Hypothalamus (tissue), 51 donors: ENCODE results near the gene MICAL2.

ENCODE experiments used
- DNase-seq, 51 donors: peaks; one replicate each; lab custom pipeline; 2025; lab: John Stamatoyannopoulos, UW

Gene MICAL2

DNA sequence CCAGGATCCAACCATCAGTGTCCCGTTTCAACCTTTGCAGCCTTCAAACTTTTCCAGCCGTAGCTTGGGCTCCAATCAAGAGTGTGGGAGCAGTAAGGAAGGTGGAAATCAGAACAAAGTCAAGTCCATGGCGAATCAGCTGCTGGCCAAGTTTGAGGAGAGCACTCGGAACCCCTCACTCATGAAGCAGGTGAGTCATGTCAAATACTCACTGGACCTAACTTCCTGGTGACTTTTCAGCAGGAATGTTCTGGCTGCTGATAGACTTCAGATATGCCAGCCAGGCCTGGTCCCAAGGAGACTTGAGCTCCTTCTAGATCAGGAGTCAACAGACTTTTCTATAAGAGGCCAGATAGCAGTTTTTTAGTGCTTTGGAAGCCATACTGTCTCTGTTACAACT, 129.0 kb downstream of the MICAL2 start:
- DNase-seq = no peak

DNA sequence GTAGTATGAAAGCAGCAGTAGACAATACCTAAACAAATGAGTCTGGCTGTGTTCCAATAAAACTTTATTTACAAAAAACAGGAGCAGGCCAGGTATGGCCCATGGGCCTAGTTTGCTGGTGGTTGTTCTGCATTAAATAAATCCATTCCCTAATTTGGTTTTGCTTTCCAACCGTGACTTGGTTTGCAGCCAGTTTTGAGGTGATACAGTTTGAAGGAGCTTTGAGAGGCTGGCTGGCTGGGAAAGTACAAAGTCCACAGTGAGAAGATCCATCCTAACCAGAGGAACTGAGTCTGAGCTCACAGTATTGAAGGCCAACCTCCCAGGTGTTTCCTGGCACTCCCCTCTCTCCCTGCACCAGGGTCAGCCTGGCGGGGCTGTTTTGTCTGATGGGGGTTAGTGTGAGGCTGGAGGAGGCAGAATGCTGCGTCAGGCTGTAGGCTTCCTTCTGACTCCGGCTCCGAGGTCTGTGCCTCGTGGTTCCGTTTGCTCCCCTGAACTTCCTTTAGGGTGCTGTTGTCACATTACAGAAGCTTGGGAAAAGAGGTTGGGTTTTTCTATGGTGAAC, 129.5 kb downstream of the MICAL2 start:
- DNase-seq = no peak

DNA sequence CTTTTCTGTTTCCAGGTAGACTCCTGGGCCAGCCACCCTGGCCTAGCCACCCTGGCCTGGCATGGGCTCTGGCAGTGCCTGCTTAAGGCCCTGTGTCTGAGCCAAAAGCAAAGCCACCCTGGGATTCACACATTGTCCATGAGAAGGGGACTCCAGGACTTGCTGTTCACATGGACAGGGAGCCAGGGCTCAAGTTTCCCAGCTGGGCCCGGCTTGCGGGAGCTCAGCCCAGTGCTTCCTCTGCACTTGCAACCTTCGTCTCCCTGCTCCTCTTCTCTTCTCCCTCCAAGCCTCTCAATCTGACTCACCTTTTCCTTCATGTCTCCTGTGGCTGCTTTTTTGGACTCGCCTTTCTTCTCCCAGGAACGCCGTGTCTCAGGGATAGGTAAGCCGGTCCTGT, 130.3 kb downstream of the MICAL2 start:
- no peak for DNase-seq

DNA sequence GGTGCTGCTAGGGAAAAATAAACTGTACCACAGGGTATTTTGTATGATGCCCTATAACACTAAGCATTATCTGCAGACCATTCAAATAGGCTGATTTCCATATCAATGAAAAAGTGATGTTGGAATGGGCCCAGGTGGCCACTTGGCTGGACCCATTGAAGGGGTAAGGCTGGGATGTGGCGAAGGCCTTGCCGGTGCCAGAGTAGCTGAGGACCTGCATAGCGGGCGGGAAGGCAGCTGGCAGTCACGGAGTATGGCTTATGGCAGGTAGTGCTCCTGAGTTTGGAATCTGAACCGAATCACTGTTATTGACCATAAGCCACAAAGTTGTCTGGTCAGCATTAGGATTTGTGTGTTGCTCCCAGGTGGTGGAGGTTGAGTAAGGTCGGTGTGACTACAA, 131.0 kb downstream of the MICAL2 start:
- no peak for DNase-seq

DNA sequence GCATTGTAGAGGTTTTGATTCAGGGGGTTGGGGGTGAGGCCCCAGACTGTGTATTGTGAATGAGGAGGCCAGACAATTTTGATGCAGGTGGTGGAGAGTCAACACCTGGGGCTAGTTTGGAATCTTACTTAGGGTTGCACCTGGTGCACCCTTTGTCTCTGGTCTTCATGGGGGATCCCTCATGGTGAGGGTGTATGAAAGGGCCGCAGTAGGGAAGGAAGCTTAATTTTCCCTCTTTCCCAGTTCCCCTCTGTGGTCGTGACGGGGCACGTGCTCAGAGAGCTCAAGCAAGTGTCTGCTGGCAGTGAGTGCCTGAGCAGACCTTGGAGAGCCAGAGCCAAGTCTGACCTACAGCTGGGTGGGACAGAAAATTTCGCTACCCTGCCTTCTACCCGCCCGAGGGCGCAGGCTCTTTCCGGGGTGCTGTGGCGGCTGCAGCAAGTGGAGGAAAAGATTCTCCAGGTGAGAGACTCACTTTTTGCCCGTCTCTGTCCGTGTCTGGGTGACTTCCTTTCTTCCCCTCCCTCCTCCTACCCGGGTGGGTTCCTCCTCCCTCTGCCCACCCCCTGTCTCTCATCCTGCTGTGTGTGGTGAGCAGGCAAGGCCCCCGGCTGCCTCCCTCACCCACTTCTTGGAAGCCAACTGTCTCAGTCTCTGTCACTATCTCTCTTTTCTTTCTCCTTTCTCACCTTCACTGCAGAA, 131.7 kb downstream of the MICAL2 start:
- no peak for DNase-seq

DNA sequence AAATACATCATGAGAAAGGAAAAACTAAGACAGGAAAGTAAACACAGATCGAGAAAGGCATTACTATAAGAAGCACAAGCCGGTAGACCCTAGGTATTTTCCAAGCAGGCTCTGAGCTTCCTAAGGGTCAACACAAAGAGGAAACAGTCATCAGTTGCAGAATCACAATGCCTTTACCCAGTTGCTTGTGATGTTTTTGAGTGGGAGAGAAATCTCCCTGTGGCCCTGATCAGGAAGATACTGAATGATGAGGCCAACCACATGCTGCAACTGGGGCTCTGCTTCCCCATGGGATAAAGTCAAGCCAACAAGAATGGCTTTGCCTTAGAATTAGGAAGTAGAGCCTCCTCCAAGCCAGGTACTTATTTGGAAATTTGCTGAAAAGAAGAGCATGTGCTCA, 132.6 kb downstream of the MICAL2 start:
- no peak for DNase-seq

DNA sequence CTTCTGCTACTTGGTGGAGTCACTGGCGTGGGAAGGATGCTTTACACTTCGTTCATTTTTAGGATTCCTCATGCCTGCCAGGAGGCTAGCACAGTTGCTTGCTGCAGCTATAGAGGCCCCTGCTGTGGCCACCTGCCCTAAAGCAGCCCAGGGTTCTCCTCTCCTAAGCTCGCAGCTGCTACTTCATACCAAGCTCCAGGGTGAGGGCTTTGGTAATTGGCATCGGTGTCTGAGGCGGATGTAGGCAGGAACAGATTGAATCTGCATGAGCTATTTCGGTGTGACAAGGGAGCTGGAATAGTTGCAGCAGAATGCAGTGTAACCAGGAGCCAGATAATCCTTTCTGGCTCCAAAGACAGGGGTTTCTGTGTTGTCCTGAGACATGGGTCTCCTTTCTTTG, 133.1 kb downstream of the MICAL2 start:
- peak in 2 of 51 donors; percentile 47 to 48 for DNase-seq

DNA sequence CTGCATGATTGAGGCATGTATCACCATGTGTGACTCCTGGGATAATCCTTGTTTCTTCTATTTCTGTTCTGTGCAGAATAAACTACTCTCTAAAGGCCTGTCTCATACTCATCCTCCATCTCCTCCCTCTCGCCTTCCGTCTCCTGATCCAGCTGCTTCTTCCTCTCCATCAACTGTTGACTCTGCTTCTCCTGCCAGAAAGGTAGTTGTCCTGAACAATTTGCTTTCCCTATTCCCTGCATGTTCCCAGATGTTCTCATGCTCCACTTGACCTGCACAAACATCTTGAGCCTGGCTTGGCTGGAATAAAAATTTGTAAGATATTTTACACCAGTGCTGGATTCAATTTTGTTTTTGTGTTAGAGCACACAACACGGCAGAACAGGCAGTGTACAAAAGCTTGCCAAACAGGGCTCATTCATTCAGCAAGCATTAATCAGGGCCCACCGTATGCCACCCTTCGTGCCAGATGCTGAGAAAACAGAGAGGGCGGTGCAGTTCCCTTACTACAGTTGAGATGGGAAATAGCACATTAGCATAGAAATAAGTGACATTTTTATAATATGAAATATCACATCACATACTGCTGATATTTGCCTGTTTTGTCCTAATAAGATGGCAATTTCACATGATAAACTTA, 133.6 kb downstream of the MICAL2 start:
- peak in 2 of 51 donors; percentile 47 to 58 for DNase-seq

DNA sequence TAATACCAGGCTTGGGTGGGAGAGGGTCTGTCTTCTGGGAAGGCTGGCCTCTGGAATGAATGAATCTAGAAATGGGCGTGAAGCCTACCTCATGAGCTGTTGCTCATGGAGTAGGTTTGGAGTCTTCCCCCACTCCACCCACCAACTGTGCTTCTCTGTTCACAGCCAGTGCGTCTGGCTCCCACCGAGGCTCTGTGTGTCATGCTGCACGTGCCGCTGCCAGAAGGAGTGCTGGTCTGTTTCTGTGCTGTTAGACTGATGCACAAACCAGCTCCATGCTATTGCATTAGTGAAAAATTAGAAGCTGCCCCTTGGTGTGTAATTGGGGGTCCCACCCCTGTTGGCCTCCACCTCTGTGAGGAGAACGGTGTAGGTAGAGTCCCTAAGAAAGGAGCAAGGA, 134.7 kb downstream of the MICAL2 start:
- DNase-seq = peak in 1 of 51 donors; percentile 73

DNA sequence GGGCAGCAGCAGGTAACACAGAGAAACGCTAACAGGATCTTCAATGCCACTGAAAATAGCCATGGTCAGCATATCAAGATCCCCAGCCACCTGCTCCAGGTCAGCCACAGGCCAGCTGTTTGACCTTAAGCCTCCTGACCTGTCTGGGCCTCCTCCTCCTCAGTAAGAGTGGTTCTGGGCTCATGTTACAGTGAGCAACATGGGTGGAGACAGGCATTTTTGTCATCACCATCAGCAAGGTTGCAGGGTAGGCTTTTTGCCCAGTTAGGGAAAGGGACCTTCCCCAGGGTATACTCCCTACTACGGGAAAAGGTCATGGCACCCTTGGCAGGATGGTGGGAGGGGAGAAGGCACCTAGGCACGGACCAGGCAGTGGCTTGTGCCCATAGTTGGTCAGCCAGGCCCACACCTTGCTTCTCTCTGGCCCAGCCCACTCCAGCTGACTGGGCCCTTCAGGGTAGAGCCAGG, 135.2 kb downstream of the MICAL2 start:
- no peak for DNase-seq

DNA sequence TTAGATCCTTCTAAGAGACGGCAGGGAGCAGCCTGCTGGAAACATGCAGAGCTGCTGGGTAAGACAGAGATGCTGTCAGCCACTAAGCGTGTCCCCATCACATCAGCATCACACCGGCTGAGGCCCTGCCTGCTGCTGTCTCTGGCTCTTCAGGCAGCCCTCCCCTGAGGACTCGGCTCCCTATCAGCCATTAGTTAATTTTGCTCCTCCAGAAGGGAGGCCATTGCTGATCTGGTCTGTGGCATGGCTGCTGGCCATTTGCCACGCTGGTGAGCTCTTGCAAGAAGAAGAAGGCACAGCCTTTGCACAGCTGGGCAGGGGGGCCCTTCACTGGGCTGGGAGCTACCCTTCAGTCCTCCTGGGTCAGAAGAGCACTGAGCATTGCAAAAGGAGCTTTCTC, 135.8 kb downstream of the MICAL2 start:
- no peak for DNase-seq

DNA sequence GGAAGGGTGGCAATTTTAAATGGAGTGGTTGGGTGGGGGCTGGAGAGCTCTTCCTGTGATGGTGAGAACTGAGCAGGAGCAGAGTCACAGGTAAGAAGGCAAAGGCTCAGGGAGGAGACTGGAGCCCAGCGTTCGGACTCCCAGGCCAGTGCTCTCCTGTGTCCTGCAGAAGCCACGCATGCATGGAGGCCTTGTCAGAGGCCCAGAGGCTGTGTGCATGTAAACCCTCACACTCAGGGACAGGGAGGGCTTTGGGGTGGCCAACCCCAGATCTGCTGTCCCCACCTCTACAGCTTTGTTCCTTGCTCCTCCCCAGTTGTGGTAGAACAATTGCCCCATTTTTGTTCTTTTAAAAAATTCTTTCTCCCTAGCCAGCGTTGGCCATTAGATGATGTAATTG, 136.6 kb downstream of the MICAL2 start:
- no peak for DNase-seq

DNA sequence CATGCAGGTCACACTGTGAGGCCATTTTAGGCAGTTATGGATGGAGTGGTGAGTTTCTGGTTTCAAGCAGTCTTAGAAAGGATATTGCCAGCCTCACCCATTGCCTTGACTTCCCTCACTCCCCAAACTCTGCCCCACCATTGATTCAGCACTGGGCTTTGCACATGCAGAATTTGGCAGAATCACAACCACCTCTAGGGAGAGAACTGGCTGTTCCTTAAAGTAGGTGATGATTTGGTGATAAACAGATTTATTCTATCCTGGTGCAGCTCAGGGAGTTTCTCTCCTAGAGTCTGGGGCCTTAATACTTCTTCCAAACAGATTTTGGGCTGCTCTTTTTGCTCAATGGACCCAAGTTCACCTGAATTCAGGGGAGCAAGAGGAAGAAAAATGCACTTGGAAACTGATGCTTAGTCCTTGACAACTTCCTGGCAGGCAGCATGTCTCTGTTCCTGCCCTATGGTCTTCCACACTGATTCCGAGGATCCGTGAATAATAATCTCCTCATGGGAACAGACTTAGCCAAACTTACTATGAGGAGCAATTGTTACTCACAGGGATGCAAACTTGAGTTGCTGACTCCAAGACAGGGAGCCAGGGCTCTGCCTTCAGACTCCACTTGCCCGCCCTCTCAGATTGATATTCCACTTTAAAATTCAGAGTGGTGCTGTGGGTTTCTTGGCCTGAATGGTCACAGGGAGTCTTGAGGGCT, 137.3 kb downstream of the MICAL2 start:
- DNase-seq = no peak

DNA sequence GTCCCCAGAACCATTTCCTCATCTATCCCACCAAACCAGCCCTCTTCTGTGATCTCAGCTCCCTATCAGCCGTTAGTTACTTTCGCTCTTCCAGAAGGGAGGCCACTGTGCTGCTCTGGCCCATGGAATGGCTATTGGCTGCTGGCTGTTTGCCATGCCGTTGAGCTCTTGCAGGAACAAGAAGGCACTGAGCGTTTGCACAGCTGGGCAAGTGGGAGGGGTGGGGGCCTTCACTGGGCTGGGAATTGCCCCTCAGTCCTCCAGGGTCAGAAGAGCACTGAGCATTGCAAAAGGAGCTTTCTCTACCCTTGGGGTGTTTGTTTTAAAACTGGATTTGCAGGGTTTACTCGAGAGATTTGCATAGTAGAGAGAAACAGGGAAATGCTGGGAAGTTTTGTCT, 137.9 kb downstream of the MICAL2 start:
- DNase-seq = peak in 41 of 51 donors; percentile 3 to 85 (median 47)

DNA sequence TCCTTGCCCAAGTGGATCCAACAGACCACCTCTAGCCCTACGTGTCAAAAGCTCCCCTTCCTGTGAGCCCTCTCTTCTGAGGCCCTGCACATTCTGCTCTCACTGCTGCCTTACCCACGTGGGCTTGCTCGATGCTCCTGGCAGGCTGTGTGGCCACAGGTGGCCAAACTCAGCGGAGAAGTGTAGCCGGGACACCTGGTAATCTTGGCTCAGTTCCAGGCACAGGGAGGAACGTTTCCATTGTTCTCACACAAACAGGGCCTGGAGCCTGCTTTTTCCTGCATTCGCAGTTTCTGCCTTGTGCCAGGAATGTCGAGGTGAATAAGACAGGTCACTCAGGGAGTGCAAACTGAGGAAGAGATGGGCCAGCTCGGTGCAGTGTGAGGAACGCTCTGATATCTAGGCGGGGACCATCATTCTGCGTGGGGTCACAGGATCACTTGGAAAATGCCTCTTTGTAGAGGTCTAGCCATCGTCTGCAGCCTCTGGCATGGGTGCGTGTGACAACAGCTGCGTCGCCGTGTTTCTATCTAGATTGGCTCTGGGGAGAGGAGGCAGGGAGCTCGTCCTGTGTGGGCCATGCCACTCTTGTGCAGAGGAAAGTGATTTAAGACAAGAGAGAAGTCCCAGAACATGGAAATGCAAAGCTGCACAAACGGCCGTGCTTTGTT, 139.3 kb downstream of the MICAL2 start:
- DNase-seq = no peak

DNA sequence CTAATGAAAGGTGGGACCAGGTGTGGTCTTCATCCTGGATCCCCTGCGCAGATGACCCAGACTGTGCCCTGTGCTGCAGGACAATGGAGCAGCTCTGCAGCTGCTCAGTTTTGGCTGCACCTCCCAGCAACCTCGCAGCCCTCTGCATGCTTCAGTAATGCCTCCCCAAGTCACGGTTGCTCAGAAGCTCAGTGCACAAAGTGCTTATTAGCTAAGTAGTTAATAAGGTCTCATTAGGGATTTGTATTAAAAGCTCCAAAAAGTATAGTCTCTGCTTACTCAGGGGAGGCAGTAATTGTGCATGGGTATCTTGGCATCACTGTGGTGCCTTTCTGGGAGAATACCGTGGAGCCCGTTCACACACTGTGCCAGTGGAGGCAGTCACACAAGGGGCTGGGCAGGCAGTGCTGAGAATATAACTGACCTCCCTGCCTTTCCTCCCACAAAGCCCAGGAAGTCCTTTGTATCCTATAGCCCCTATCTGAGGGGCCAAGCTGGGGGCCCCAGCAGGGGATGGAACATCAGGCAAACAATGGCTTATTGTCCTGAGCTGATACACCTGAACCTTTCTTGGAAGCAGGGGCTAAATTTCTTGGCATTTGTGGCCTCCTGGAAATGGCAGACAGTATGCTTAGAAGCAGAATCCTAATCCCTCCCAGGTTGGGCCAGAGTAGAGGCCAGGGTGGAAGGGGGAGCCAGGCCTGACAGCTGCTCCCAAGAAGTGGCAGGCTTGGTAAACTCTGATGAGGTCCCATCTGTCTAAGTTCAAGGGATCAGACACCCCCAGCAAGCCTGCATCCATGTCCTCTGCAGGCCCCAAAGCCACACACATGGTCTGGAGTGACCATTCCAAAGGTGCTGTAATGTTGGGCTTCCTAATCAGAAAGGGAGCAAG, 141.5 kb downstream of the MICAL2 start:
- no peak for DNase-seq

DNA sequence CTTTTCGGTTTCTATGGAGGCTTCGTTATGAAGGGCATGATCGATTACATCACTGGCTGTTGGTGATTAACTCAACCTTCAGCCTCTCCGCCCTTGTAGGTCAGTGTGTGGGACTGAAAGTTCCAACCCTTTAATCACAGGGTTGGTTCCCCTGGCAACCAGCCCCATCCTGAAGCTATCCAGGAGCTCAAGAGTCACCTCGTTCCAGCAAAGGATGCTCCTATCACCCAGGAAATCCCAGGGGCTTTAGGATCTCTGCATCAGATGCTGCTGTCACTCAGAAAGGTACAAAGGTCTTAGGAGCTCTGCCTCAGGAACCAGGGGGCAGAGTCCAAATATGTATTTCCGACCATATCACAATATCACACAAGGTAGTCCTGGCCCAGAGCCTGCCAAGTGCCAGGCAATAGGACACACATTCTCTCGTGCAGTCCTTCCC, 143.5 kb downstream of the MICAL2 start:
- no peak for DNase-seq

DNA sequence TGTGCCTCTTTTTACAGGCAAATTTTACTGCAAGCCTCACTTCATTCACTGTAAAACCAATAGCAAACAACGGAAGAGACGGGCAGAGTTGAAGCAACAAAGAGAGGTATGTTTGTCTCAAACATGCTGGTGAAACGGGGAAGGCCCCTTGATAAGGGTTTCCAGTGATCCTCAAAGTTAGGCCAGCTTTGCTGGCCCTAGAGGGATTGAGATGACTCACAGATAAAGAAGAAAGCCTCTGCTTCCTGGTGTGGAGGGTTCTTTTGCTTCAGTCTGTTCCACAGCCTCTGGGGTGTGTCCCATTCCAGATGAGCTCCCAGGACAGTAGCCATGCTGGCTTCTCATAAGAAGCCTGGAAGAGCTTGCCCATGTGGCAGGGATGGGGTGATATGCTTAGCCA, 148.1 kb downstream of the MICAL2 start:
- DNase-seq = no peak

DNA sequence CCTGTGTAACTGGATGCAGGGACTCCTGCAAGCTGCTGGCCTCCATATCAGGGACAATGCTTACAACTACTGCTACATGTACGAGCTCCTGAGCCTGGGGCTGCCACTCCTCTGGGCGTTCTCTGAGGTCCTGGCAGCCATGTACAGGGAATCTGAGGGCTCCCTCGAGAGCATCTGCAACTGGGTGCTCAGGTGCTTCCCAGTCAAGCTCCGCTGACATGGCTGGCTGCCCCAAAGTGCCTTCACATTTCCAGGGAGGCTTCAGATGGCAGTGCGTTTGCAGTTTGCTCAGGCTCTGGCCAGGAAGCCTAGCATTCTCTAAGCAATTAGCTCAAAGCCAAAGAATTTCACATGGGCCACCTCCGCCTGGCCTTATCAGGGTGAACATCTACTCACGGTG, 149.6 kb downstream of the MICAL2 start:
- no peak for DNase-seq
